K562 (cell line): ENCODE data around the gene TMC8. TPM values are rescaled to one million over a fixed set of nuclear protein-coding genes. Genes with fewer than 3 reads are reported as not detected.

Experiments
- ARID3B ChIP-seq: fragments of 250-450 bp; sonication (Bioruptor Pico); IDR thresholded peaks from 2 replicates; pipeline ENCODE4 v1.4.0; 2020; ENCODE audit warnings: borderline replicate concordance
- BHLHE40 ChIP-seq: IDR thresholded peaks from 2 replicates; pipeline ENCODE4 v1.6.1; 2011; ENCODE audit warnings: low read length, improper control_type of control experiment
- EP300 ChIP-seq: IDR thresholded peaks from 2 replicates; pipeline ENCODE4 v1.6.1; 2012; ENCODE audit warnings: low read length, improper control_type of control experiment
- ETS2 ChIP-seq: IDR thresholded peaks from 2 replicates; pipeline ENCODE4 v1.6.1; 2016; ENCODE audit warnings: borderline replicate concordance, missing genetic modification characterization, mild to moderate bottlenecking, moderate library complexity, missing compliant biosample characterization; ENCODE audit not compliant: poor library complexity, severe bottlenecking
- HDAC1 ChIP-seq, 2 experiments: fragments of 450-650 bp; IDR thresholded peaks; 2 replicates each; pipeline ENCODE4 v1.6.1; 2016 to 2017; ENCODE audit warnings: inconsistent platforms in 1 of 2, mild to moderate bottlenecking in 1 of 2, moderate library complexity in 1 of 2
- HEY1 ChIP-seq: fragments of 250-450 bp; sonication (Bioruptor Pico); IDR thresholded peaks from 2 replicates; pipeline ENCODE4 v1.5.0; 2020; ENCODE audit warnings: mild to moderate bottlenecking, moderate library complexity, borderline replicate concordance
- HINFP ChIP-seq: fragments of 450-650 bp; conservative IDR thresholded peaks from 2 replicates; pipeline ENCODE4 v1.6.1; 2016; ENCODE audit warnings: missing genetic modification characterization, low read depth, mild to moderate bottlenecking, control low read depth, missing compliant biosample characterization
- MXI1 ChIP-seq: IDR thresholded peaks from 2 replicates; pipeline ENCODE4 v1.6.1; 2011; ENCODE audit warnings: low read depth, mild to moderate bottlenecking, improper control_type of control experiment, low read length
- MYC ChIP-seq, 2 experiments: fragments of 250-450 bp in 1 of 2; sonication (Bioruptor Pico) in 1 of 2; IDR thresholded peaks; 2 replicates each; pipeline versions ENCODE4 v1.5.1 to v1.6.1; 2012 to 2021; ENCODE audit warnings: low read depth in 2 of 2, borderline replicate concordance in 1 of 2, improper control_type of control experiment in 1 of 2, low read length in 1 of 2, mild to moderate bottlenecking in 1 of 2, moderate library complexity in 1 of 2
- MYNN ChIP-seq, 2 experiments: sonication (generic); formaldehyde crosslinking in 1 of 2; IDR thresholded peaks; 2 replicates each; pipeline versions ENCODE4 v1.5.0 to v1.6.1; 2016 to 2020; ENCODE audit warnings: antibody characterized with exemption in 1 of 2, missing genetic modification reagents in 1 of 2
- NR2C2 ChIP-seq, 2 experiments: fragments of 200-800 bp in 1 of 2; sonication (Bioruptor generic) in 1 of 2; sonication (generic) in 1 of 2; formaldehyde crosslinking in 1 of 2; IDR thresholded peaks; 2 replicates each; pipeline versions ENCODE4 v1.6.1 to v1.8.0; 2016 to 2022; ENCODE audit warnings: mild to moderate bottlenecking in 1 of 2, missing compliant biosample characterization in 1 of 2, missing genetic modification characterization in 1 of 2, missing genetic modification reagents in 1 of 2
- PHF8 ChIP-seq: fragments of 200-600 bp; sonication (generic); IDR thresholded peaks from 2 replicates; pipeline ENCODE4 v1.6.1; 2012; ENCODE audit warnings: mixed run types, mild to moderate bottlenecking, inconsistent platforms, low read length, moderate library complexity, borderline replicate concordance
- RBFOX2 ChIP-seq: fragments of 200-400 bp; formaldehyde crosslinking; IDR thresholded peaks from 2 replicates; pipeline ENCODE4 v1.6.1; 2017; ENCODE audit warnings: low read depth, mild to moderate bottlenecking, low read length, moderate library complexity
- RFX1 ChIP-seq: fragments of 450-650 bp; IDR thresholded peaks from 2 replicates; pipeline ENCODE4 v1.6.1; 2016; ENCODE audit warnings: mild to moderate bottlenecking, moderate library complexity
- RNF2 ChIP-seq: sonication (generic); IDR thresholded peaks from 2 replicates; pipeline ENCODE4 v1.6.1; 2016
- SIX5 ChIP-seq, 2 experiments: IDR thresholded peaks; 2 replicates each; pipeline ENCODE4 v1.6.1; 2011; ENCODE audit warnings: low read length in 2 of 2, borderline replicate concordance in 1 of 2, low read depth in 1 of 2, mild to moderate bottlenecking in 1 of 2, moderate library complexity in 1 of 2; ENCODE audit not compliant: insufficient read depth in 1 of 2
- SMAD4 ChIP-seq: fragments of 250-450 bp; sonication (Bioruptor Pico); conservative IDR thresholded peaks from 2 replicates; pipeline ENCODE4 v1.8.0; 2021; ENCODE audit warnings: inconsistent platforms, mild to moderate bottlenecking, moderate library complexity
- TAF1 ChIP-seq: IDR thresholded peaks from 2 replicates; pipeline ENCODE4 v1.6.1; 2011; ENCODE audit warnings: mild to moderate bottlenecking, low read length, moderate library complexity; ENCODE audit not compliant: insufficient read depth, control insufficient read depth, severe bottlenecking; ENCODE audit errors: extremely low read depth
- TAF7 ChIP-seq: fragments of 450-650 bp; IDR thresholded peaks from 2 replicates; pipeline ENCODE4 v1.6.1; 2016; ENCODE audit warnings: missing genetic modification characterization, missing compliant biosample characterization
- ZNF165 ChIP-seq: fragments of 250-450 bp; sonication (Bioruptor Pico); IDR thresholded peaks from 2 replicates; pipeline ENCODE4 v1.4.0; 2020; ENCODE audit warnings: borderline replicate concordance
- ZNF764 ChIP-seq: fragments of 250-450 bp; sonication (Bioruptor Pico); IDR thresholded peaks from 2 replicates; pipeline ENCODE4 v1.4.0; 2020; ENCODE audit warnings: low read depth, mild to moderate bottlenecking, moderate library complexity
- ZNF780A ChIP-seq: fragments of 250-450 bp; sonication (Bioruptor Pico); IDR thresholded peaks from 2 replicates; pipeline ENCODE4 v1.5.0; 2021; ENCODE audit warnings: mild to moderate bottlenecking
- ZSCAN32 ChIP-seq: fragments of 450-650 bp; formaldehyde crosslinking; IDR thresholded peaks from 2 replicates; pipeline ENCODE4 v1.4.0; 2020; ENCODE audit warnings: mild to moderate bottlenecking, moderate library complexity
- polyA plus RNA-seq, 8 experiments: library from polyadenylated mRNA; depleted of rRNA in 4 of 8; stranded (reverse) in 5 of 8; unstranded in 3 of 8; fragments of >200 nt; fragmentation: Nextera tagmentation in 2 of 8; fragmentation: Illumina TruSeq in 1 of 8; extraction: Ambion mirVana in 2 of 8; extraction: Trizol in 1 of 8; gene quantifications; 2 replicates each; pipeline versions ENCODE4 v1.2.1 to v1.2.3, GENCODE V29; 2011 to 2014; ENCODE audit warnings: inconsistent platforms in 1 of 8, missing spikeins in 1 of 8
- total RNA-seq, 7 experiments: library from RNA; depleted of rRNA in 6 of 7; stranded (reverse); fragments of >200 nt in 6 of 7; fragmentation: Illumina TruSeq in 2 of 7; extraction: Trizol in 2 of 7; gene quantifications; 2 replicates each; pipeline versions ENCODE4 v1.2.1 to v1.2.3, GENCODE V29; 2011 to 2021; ENCODE audit warnings: low replicate concordance in 1 of 7

Gene TMC8
- total and polyA plus RNA-seq, 9 of the 15 experiments (the other 6 are each of a cell fraction or from before 2014, with no cell fraction given): 0.13 to 10.9 (median 2.8) TPM

- peak; percentile 99 for TF ChIP-seq RBFOX2
- no peak for TF ChIP-seq ZNF165 (CRISPR knock-in tag)
- peak; percentile 92; the same call in 1 of the 2 replicates for TF ChIP-seq PHF8
- peak; percentile 90 for TF ChIP-seq MXI1
- peak; percentile 48; the same call in 1 of the 2 replicates for TF ChIP-seq SMAD4 (CRISPR knock-in tag)
- no peak; the same call in 1 of the 2 replicates for TF ChIP-seq BHLHE40
- TF ChIP-seq ZSCAN32: 0 out of 2 replicates have a peak, but pooled peaks have one; percentile 14
- no peak for TF ChIP-seq EP300
- peak; percentile 97 for TF ChIP-seq MYC (IDR thresholded peaks at IDR 0.05; ENCODE audit: low read depth, low read length)
- TF ChIP-seq MYC (CRISPR knock-in tag; IDR thresholded peaks at IDR 0.05; ENCODE audit: borderline replicate concordance, low read depth): 0 out of 2 replicates have a peak, but pooled peaks have one; percentile 6
- TF ChIP-seq HDAC1 (IDR thresholded peaks at IDR 0.05): peak in 1 of 2 experiments; percentile 91; a peak in 2 of 4 replicates
- TF ChIP-seq MYNN (IDR thresholded peaks at IDR 0.05): no peak; the same call in 1 of the 2 replicates
- TF ChIP-seq MYNN (CRISPR knock-in tag; IDR thresholded peaks at IDR 0.05): no peak
- no peak for TF ChIP-seq ZNF764
- TF ChIP-seq HEY1 (CRISPR knock-in tag): no peak
- no peak; a peak in 1 of 4 replicates for TF ChIP-seq SIX5 (IDR thresholded peaks at IDR 0.05; ENCODE audit: borderline replicate concordance in 1 of 2, insufficient read depth in 1 of 2, low read depth in 1 of 2, low read length in 2 of 2)
- TF ChIP-seq TAF1: peak; percentile 83
- TF ChIP-seq NR2C2 (CRISPR knock-in tag; IDR thresholded peaks at IDR 0.05): no peak
- TF ChIP-seq NR2C2 (tag; IDR thresholded peaks at IDR 0.05): peak; percentile 69
- no peak for TF ChIP-seq HINFP (tag)
- TF ChIP-seq RFX1: no peak
- no peak for TF ChIP-seq ARID3B (CRISPR knock-in tag)
- TF ChIP-seq ETS2 (tag): no peak
- TF ChIP-seq TAF7 (tag): peak; percentile 49; the same call in 1 of the 2 replicates
- TF ChIP-seq ZNF780A (CRISPR knock-in tag): no peak
- peak; percentile 66; the same call in 1 of the 2 replicates for TF ChIP-seq RNF2
Measured at GRCh38 chr17:78186692-78187595, 56.4 kb downstream of the TMC8 start, which contains the start of the genes AFMID and TK1 (continued).
